ENCODE results near the gene ZFYVE28.
A peak's percentile ranks its signal among the peaks of the same experiment; 100 is the strongest.
"Not testable (repeated sequence)": the region's sequence is repeated elsewhere in the genome, so short reads cannot be mapped to it uniquely, and the experiment has no call there.

The ZFYVE28 gene

GRCh38 chr4:2241410-2242353, 176.8 kb downstream of the ZFYVE28 start, which contains the start of the genes HAUS3 and POLN:
TSS of gene HAUS3 (minus strand) at chr4:2242121. CDS start at chr4:2240946, 1,175 bp downstream.
TSS of gene POLN (minus strand) at chr4:2242121. CDS start at chr4:2229231, 12,890 bp downstream.
- peak; percentile 5 for TF ChIP-seq CTCF (IDR thresholded peaks at IDR 0.05; ENCODE audit: low read depth, low read length, missing control alignments)
- in situ Hi-C loops (cut with HindIII; ENCODE audit: low sequenced_read_pairs): loop anchor here (10.0 kb wide), 2 partner anchors 83 to 393 kb away; no protein-coding TSS in a partner anchor
- DNase-seq (ENCODE audit: low read depth): peak; percentile 95
- peak within 1 kb of the TSS; percentile 84 for H3K4me3 ChIP-seq (ENCODE audit: low read depth, low read length)

GRCh38 chr4:2241003-2241402, 177.4 kb downstream of the ZFYVE28 start:
- DNase-seq (ENCODE audit: low read depth): no peak
- peak overlapping the region; percentile 84 for H3K4me3 ChIP-seq (ENCODE audit: low read depth, low read length)
- in situ Hi-C loops (cut with HindIII; ENCODE audit: low sequenced_read_pairs): loop anchor here (10.0 kb wide), 2 partner anchors 84 to 394 kb away; no protein-coding TSS in a partner anchor
- TF ChIP-seq CTCF (IDR thresholded peaks at IDR 0.05; ENCODE audit: low read depth, low read length, missing control alignments): no peak

- H3K4me3 ChIP-seq (ENCODE audit: low read depth, low read length): no peak overlapping the region
- no peak for DNase-seq (ENCODE audit: low read depth)
- no peak for TF ChIP-seq CTCF (IDR thresholded peaks at IDR 0.05; ENCODE audit: low read depth, low read length, missing control alignments)
- in situ Hi-C loops (cut with HindIII; ENCODE audit: low sequenced_read_pairs): no loop called here
These were observed 181.3 kb downstream of the ZFYVE28 start for GRCh38 chr4:2236944-2237666.

- in situ Hi-C loops (cut with HindIII; ENCODE audit: low sequenced_read_pairs): no loop called here
- H3K4me3 ChIP-seq (ENCODE audit: low read depth, low read length): no peak overlapping the region
- no peak for TF ChIP-seq CTCF (IDR thresholded peaks at IDR 0.05; ENCODE audit: low read depth, low read length, missing control alignments)
These were observed 187.4 kb downstream of the ZFYVE28 start for GRCh38 chr4:2231082-2231481.

GRCh38 chr4:2226261-2226660, 192.2 kb downstream of the ZFYVE28 start:
- DNase-seq (ENCODE audit: low read depth): no peak
- in situ Hi-C loops (cut with HindIII; ENCODE audit: low sequenced_read_pairs): no loop called here
- no peak for TF ChIP-seq CTCF (IDR thresholded peaks at IDR 0.05; ENCODE audit: low read depth, low read length, missing control alignments)
- H3K4me3 ChIP-seq (ENCODE audit: low read depth, low read length): no peak overlapping the region

More at GRCh38 chr4:2231082-2231481, 187.4 kb downstream of the ZFYVE28 start:
- DNase-seq (ENCODE audit: low read depth): no peak

GRCh38 chr4:2222838-2223237, 195.6 kb downstream of the ZFYVE28 start:
- in situ Hi-C loops (cut with HindIII; ENCODE audit: low sequenced_read_pairs): no loop called here
- no peak for DNase-seq (ENCODE audit: low read depth)
- TF ChIP-seq CTCF (IDR thresholded peaks at IDR 0.05; ENCODE audit: low read depth, low read length, missing control alignments): no peak
- H3K4me3 ChIP-seq (ENCODE audit: low read depth, low read length): no peak overlapping the region

- in situ Hi-C loops (cut with HindIII; ENCODE audit: low sequenced_read_pairs); H3K4me3 ChIP-seq (ENCODE audit: low read depth, low read length); DNase-seq (ENCODE audit: low read depth): not testable (repeated sequence)
These were observed 197.1 kb downstream of the ZFYVE28 start for GRCh38 chr4:2221378-2221777.
